GM18951 (cell line): ENCODE results near the gene MYCBPAP.

ENCODE experiments used
- POLR2A ChIP-seq: IDR thresholded peaks from 4 replicates; pipeline ENCODE4 v1.6.1; 2011; ENCODE audit warnings: mild to moderate bottlenecking; ENCODE audit not compliant: insufficient read length, insufficient read depth; ENCODE audit errors: extremely low read depth
- in situ Hi-C: fragments of 300-500 bp; cut with MboI; formaldehyde crosslinking; loops from one replicate; pipeline ENCODE4 v1.12.0; 2022; ENCODE audit warnings: low sequenced_read_pairs, mixed read lengths, inconsistent platforms; ENCODE audit not compliant: unreplicated experiment

Gene MYCBPAP

GRCh38 chr17:50505591-50506130 lies 2.6 kb upstream of the MYCBPAP start:
- TF ChIP-seq POLR2A: no peak
- in situ Hi-C loops: no loop called here

- no peak for TF ChIP-seq POLR2A
Measured at GRCh38 chr17:50506298-50506697, 1.9 kb upstream of the MYCBPAP start.

GRCh38 chr17:50508573-50509460 lies 578 bp downstream of the MYCBPAP start:
- no peak for TF ChIP-seq POLR2A
- in situ Hi-C loops: no loop called here

More at GRCh38 chr17:50506298-50506697, 1.9 kb upstream of the MYCBPAP start:
- in situ Hi-C loops: no loop called here

GRCh38 chr17:50511058-50511457 lies 2.8 kb downstream of the MYCBPAP start:
- no peak for TF ChIP-seq POLR2A

GRCh38 chr17:50513495-50513894 lies 5.3 kb downstream of the MYCBPAP start:
- in situ Hi-C loops: no loop called here
- TF ChIP-seq POLR2A: no peak

More at GRCh38 chr17:50511058-50511457, 2.8 kb downstream of the MYCBPAP start:
- in situ Hi-C loops: no loop called here

GRCh38 chr17:50514388-50514787 lies 6.1 kb downstream of the MYCBPAP start:
- TF ChIP-seq POLR2A: no peak
- in situ Hi-C loops: no loop called here

GRCh38 chr17:50514936-50515702 lies 6.9 kb downstream of the MYCBPAP start:
- no peak for TF ChIP-seq POLR2A
- in situ Hi-C loops: no loop called here

- no peak for TF ChIP-seq POLR2A
- in situ Hi-C loops: no loop called here
Measured at GRCh38 chr17:50517011-50517410, 8.8 kb downstream of the MYCBPAP start.

- TF ChIP-seq POLR2A: no peak
- in situ Hi-C loops: no loop called here
Measured at GRCh38 chr17:50517504-50518383, 9.5 kb downstream of the MYCBPAP start.

GRCh38 chr17:50518384-50519023 lies 10.3 kb downstream of the MYCBPAP start:
- no peak for TF ChIP-seq POLR2A
- in situ Hi-C loops: no loop called here

- no peak for TF ChIP-seq POLR2A
- in situ Hi-C loops: no loop called here
Measured at GRCh38 chr17:50519141-50519834, 11.0 kb downstream of the MYCBPAP start.

GRCh38 chr17:50520483-50520882 lies 12.2 kb downstream of the MYCBPAP start:
- in situ Hi-C loops: no loop called here
- no peak for TF ChIP-seq POLR2A
